ENCODE measurements around the gene EGFR. TPM values are rescaled to one million over a fixed set of nuclear protein-coding genes. Genes with fewer than 3 reads are reported as not detected.
A peak's percentile ranks its signal among the peaks of the same experiment; 100 is the strongest.

The EGFR gene
- total RNA-seq, 3 donors from 2014 or later = 63.6 to 96.3 (median 72.5) TPM

GRCh38 chr7:55251911-55252310 lies 233.1 kb downstream of the EGFR start:
- Histone ChIP-seq H3K4me3 (no peak overlapping the region), H3K36me3 (ENCODE audit: low read depth) (no peaks in the 10 kb centered on the region), H3K4me1 (ENCODE audit: low read depth) (peaks cover 5% of the 10 kb centered on the region), H3K9me3 (no peaks in the 10 kb centered on the region)
- TF ChIP-seq, protein P1, sequence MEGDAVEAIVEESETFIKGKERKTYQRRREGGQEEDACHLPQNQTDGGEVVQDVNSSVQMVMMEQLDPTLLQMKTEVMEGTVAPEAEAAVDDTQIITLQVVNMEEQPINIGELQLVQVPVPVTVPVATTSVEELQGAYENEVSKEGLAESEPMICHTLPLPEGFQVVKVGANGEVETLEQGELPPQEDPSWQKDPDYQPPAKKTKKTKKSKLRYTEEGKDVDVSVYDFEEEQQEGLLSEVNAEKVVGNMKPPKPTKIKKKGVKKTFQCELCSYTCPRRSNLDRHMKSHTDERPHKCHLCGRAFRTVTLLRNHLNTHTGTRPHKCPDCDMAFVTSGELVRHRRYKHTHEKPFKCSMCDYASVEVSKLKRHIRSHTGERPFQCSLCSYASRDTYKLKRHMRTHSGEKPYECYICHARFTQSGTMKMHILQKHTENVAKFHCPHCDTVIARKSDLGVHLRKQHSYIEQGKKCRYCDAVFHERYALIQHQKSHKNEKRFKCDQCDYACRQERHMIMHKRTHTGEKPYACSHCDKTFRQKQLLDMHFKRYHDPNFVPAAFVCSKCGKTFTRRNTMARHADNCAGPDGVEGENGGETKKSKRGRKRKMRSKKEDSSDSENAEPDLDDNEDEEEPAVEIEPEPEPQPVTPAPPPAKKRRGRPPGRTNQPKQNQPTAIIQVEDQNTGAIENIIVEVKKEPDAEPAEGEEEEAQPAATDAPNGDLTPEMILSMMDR (IDR thresholded peaks at IDR 0.05) = no peak
- ATAC-seq (no peak), DNase-seq (no peak)
- intact Hi-C loops (cut with DNase I, micrococcal nuclease) = no loop called here

DNA sequence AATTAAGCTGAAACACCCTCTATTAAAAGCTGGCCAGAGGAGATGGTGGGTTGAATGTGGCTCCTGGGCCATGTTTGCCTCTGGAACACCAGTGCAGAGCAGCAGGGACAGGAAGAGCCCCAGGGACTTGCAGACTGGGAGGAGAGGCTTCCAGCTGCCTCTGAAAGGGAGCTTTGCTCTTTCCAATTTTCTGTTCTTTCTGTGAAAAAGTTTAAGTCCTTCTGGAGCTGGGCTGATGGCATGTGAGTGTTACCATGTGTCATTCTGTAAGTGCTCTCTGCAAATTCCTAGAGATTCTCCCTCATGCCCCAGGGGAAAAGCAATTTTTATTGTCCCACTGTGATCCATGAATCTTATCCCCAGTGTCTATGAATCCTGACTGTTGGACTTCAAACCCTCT lies 233.6 kb downstream of the EGFR start:
- Histone ChIP-seq H3K36me3 (ENCODE audit: low read depth) (no peaks in the 10 kb centered on the region), H3K4me3 (no peak overlapping the region), H3K4me1 (ENCODE audit: low read depth) (peaks cover 5% of the 10 kb centered on the region), H3K9me3 (no peaks in the 10 kb centered on the region)
- no peak for ATAC-seq
- intact Hi-C loops (cut with DNase I, micrococcal nuclease) = no loop called here
- no peak for DNase-seq
- TF ChIP-seq, protein P1 (IDR thresholded peaks at IDR 0.05) = no peak

DNA sequence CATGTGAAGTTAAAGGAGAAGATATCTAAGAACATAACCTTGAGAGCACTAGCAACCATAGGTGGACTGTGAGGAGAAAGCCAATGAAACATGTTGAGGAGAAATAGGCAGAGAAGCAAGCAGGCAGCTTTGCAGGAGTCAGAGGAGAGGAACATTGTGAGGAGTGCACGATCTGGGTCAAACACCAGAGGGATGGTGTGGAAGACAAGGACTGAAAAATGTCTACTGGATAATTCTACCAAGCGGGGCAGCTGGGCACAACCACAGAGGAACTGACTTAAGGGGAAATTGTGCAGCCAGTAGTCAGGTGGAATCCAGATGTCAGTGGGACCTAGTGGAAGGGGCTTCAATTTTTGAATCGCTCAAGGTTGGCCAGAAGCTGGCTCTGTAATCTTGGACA lies 234.4 kb downstream of the EGFR start:
- Histone ChIP-seq H3K4me1 (ENCODE audit: low read depth) (peaks cover 5% of the 10 kb centered on the region), H3K9me3 (no peaks in the 10 kb centered on the region), H3K4me3 (no peak overlapping the region), H3K36me3 (ENCODE audit: low read depth) (no peaks in the 10 kb centered on the region)
- ATAC-seq = no peak
- TF ChIP-seq, protein P1 (IDR thresholded peaks at IDR 0.05) = no peak
- no peak for DNase-seq
- intact Hi-C loops (cut with DNase I, micrococcal nuclease) = no loop called here

DNA sequence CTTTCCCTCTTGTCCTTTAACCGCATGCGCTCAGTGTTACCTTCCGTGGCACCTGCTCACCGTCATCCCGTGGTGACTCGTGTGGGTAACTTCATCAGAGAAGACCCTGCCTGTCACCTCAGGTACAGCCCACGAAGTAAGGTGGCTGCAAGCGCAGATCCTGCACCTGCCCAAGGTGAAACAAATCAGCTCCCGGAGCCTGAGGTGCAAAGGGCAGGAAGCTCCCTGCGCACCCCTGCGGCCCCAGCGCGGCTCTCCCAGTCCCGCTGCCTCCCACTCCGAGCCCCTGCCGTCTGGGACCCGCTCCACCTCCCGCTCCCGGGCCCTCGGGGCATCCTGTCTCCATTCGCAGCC lies 235.4 kb downstream of the EGFR start:
- Histone ChIP-seq H3K9me3 (no peaks in the 10 kb centered on the region), H3K4me3 (no peak overlapping the region), H3K4me1 (ENCODE audit: low read depth) (peaks cover 5% of the 10 kb centered on the region), H3K36me3 (ENCODE audit: low read depth) (no peaks in the 10 kb centered on the region)
- DNase-seq (no peak), ATAC-seq (peak; percentile 9)
- intact Hi-C loops (cut with DNase I, micrococcal nuclease) = no loop called here
- TF ChIP-seq, protein P1 (IDR thresholded peaks at IDR 0.05) = no peak

- ATAC-seq (peak; percentile 97), DNase-seq (peak; percentile 83 to 94 (median 92))
- intact Hi-C loops (cut with DNase I, micrococcal nuclease) = loop anchor here (5.0 kb wide), 2 partner anchors 468 to 483 kb away; no protein-coding TSS in a partner anchor
- H3K4me1 ChIP-seq (ENCODE audit: low read depth) = peaks cover 5% of the 10 kb centered on the region
- H3K9me3 ChIP-seq = no peaks in the 10 kb centered on the region
- no peak overlapping the region for H3K4me3 ChIP-seq
- TF ChIP-seq, protein P1 (IDR thresholded peaks at IDR 0.05) = peak; percentile 87
- no peaks in the 10 kb centered on the region for H3K36me3 ChIP-seq (ENCODE audit: low read depth)
These were observed 236.0 kb downstream of the EGFR start for GRCh38 chr7:55254596-55255495.
